ENCODE measurements around the gene RPS14.
"Not testable (repeated sequence)": the region's sequence is repeated elsewhere in the genome, so short reads cannot be mapped to it uniquely, and the experiment has no call there.

RPS14 gene

DNA sequence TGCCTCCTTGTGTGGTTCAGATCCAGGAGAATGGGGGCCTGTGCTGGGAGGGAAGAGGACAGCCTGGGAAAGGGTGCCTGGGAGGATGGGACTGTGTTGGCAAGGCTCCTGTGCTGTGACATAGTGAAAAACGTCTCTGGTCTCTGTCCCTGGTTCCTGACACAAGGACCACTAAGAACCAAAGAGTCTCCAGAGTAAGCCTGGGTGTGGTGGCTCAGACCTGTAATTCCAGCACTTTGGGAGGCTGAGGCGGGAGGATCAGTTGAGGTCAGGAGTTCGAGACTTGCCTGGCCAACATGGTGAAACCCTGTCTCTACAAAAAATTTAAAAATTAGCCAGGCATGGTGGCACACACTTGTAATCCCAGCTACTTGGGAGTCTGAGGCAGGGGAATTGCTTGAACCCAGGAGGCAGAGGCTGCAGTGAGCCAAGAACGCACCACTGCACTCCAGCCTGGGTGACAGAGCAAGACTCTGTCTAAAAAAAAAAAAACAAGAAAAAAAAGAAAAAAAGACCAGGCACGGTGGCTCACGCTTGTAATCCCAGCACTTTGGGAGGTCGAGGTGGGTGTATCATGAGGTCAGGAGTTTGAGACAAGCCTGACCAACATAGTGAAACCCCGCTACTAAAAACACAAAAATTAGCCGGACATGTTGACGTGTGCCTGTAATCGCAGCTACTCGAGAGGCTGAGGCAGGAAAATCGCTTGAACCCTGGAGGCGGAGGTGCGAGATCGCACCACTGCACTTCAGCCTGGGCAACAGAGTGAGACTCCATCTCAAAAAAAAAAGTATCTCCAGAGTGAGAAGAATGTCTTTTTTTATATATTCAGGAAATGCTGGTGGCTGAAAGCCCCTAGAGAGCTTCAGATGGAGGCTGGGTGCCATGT, 35.4 kb downstream of the RPS14 start:
- not testable (repeated sequence) for DNase-seq (ENCODE audit: low spot score); FAIRE-seq

- FAIRE-seq (no peak), DNase-seq (ENCODE audit: low spot score) (no peak)
These were observed 36.2 kb downstream of the RPS14 start for GRCh38 chr5:150413176-150413901.

GRCh38 chr5:150412319-150413175, 37.0 kb downstream of the RPS14 start, which contains the start of gene CD74:
Gene CD74, minus strand, starts transcription at chr5:150412910. Its CDS starts 161 bp downstream, at chr5:150412749.
- DNase-seq (ENCODE audit: low spot score) (no peak), FAIRE-seq (no peak)

GRCh38 chr5:150411245-150411979, 38.1 kb downstream of the RPS14 start:
- DNase-seq (ENCODE audit: low spot score) (no peak), FAIRE-seq (no peak)

GRCh38 chr5:150410524-150411244, 38.9 kb downstream of the RPS14 start:
- FAIRE-seq (no peak), DNase-seq (ENCODE audit: low spot score) (peak; percentile 76)

DNA sequence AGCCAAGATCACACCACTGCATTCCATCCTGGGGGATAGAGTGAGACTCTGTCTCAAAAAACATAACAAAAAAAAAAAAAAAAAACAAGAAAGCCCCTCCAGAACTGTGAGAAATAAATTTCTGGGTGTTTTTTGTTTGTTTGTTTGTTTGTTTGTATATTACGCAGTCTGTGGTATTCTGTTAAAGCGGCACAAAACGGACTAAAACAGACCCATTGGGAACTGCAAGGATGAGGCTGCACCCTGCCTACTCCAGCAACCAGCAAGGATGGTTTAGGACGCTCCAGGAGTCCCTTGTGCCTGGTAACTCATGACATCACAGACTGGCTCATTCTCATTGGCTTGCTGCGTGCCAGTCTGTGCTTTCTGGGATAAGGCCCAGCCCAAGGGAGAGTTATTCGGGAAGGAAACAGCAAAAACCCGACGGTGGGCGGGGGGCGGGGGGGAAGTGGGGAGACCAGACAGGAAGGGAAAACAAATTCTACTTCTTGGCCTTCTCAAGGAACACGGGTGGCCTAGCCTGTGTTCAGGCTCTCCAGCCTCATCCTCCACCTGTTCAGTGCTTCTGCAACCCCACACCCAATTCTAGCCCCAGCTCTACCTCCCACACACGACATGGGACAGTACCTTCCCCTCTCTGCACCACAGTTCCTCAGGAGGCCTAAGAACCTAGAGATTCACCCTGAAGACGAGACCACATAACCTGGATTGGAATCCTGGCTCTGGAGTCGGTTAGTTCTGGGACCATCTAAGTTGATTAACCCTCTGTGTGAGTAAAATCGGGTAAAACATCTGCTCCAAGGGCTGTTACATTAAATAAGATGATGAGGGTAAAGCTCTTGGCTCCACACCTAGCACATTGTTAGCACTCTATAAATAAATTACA, 39.7 kb downstream of the RPS14 start:
- peak; percentile 95 for DNase-seq (ENCODE audit: low spot score)
- peak; percentile 85 for FAIRE-seq

GRCh38 chr5:150408231-150408943, 41.2 kb downstream of the RPS14 start:
- FAIRE-seq (no peak), DNase-seq (ENCODE audit: low spot score) (no peak)

GRCh38 chr5:150407096-150407720, 42.3 kb downstream of the RPS14 start:
- DNase-seq (ENCODE audit: low spot score) (no peak), FAIRE-seq (no peak)

GRCh38 chr5:150406723-150407095, 42.8 kb downstream of the RPS14 start:
- DNase-seq (ENCODE audit: low spot score): no peak
- FAIRE-seq: no peak

DNA sequence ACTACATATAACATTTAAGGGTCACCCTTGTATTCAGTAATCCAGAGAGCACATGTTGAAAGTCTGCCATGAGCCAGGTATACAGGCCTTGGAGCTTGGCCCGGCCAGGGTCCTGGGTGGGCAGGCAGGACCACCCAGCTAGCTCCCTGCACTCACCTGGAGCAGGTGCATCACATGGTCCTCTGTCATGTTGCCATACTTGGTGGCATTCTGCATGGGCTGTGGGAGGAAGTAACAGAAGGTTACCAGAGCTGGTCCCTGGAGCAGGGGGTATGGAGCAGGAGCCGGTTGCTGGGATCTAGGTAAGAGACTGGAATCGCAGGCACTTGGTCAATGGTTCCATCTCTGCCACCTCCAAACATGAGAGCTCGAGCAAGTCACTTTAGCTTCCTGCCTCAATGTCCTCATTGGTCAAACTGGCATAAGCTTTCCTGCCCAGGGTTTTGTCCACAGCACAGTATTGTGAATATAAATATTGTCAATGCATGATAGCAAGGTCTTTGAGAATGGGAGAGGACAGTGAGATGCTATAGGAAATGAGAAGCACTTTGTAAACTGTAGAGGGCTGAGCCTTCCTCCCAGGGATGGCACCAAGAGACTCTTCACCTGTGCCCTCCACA, 43.3 kb downstream of the RPS14 start:
- no peak for DNase-seq (ENCODE audit: low spot score)
- FAIRE-seq: no peak

GRCh38 chr5:150404941-150405816, 44.4 kb downstream of the RPS14 start:
- no peak for DNase-seq (ENCODE audit: low spot score)
- FAIRE-seq: no peak

- FAIRE-seq: no peak
- no peak for DNase-seq (ENCODE audit: low spot score)
These were observed 45.0 kb downstream of the RPS14 start for GRCh38 chr5:150404535-150404934.

- DNase-seq (ENCODE audit: low spot score): no peak
- no peak for FAIRE-seq
These were observed 45.4 kb downstream of the RPS14 start for GRCh38 chr5:150404121-150404520.

GRCh38 chr5:150402901-150403342, 46.6 kb downstream of the RPS14 start:
- no peak for DNase-seq (ENCODE audit: low spot score)
- FAIRE-seq: no peak

DNA sequence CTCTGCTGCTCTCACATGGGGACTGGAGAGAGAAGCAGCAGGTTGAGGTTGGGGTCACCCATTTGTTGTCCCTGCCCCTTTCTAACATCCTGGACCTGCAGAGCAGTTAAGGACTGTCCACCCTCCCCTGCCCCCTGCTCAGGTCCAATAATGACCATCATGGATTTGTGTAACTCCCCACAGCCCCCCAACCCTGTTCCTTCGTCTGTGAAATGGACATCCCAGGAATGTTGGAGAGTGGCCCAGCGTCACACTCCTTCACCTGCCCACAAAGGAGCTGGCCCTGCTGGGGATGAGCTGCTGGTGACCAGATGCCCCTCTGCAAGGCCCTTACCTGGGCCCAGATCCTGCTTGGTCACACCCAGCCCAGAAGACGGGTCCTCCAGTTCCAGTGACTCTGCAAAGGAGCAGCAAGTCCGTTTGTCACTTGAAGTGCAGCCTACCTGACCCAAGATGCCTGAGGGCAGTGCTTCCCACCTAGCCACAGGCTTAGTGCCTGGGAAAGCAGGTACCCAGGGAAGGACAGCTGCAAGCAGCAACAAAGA, 47.2 kb downstream of the RPS14 start:
- FAIRE-seq: no peak
- no peak for DNase-seq (ENCODE audit: low spot score)
